Measurements from ENCODE around the gene CTNNBL1. TPM values are rescaled to one million over a fixed set of nuclear protein-coding genes. Genes with fewer than 3 reads are reported as not detected.

Gene CTNNBL1
- total RNA-seq, 1 donor from 2014 or later, result 58.0 TPM

- DNase-seq, result no peak
Observed at GRCh38 chr20:37744347-37744746, 50.5 kb downstream of the CTNNBL1 start.

GRCh38 chr20:37745553-37745952 is 51.7 kb downstream of the CTNNBL1 start:
- H3K4me3 Mint-ChIP-seq (ENCODE audit: unreplicated experiment), result no peak overlapping the region
- peak overlapping the region; percentile 43 for H3K27ac Mint-ChIP-seq (ENCODE audit: unreplicated experiment)
- H3K27me3 Mint-ChIP-seq (ENCODE audit: unreplicated experiment), result peaks cover 7% of the 10 kb centered on the region
- no peaks in the 10 kb centered on the region for H3K36me3 Mint-ChIP-seq (ENCODE audit: unreplicated experiment)
- peaks cover 42% of the 10 kb centered on the region for H3K4me1 Mint-ChIP-seq (ENCODE audit: low read depth, unreplicated experiment)
- DNase-seq, result no peak
- H3K9me3 Mint-ChIP-seq (ENCODE audit: unreplicated experiment), result peaks cover 1% of the 10 kb centered on the region
- TF ChIP-seq CTCF (IDR thresholded peaks at IDR 0.05; ENCODE audit: partially characterized antibody, unreplicated experiment), result no peak

More at GRCh38 chr20:37744347-37744746, 50.5 kb downstream of the CTNNBL1 start:
- peaks cover 31% of the 10 kb centered on the region for H3K4me1 Mint-ChIP-seq (ENCODE audit: low read depth, unreplicated experiment)
- H3K9me3 Mint-ChIP-seq (ENCODE audit: unreplicated experiment), result peaks cover 1% of the 10 kb centered on the region
- no peaks in the 10 kb centered on the region for H3K36me3 Mint-ChIP-seq (ENCODE audit: unreplicated experiment)
- H3K27me3 Mint-ChIP-seq (ENCODE audit: unreplicated experiment), result peaks cover 4% of the 10 kb centered on the region
- no peak for TF ChIP-seq CTCF (IDR thresholded peaks at IDR 0.05; ENCODE audit: partially characterized antibody, unreplicated experiment)
- H3K4me3 Mint-ChIP-seq (ENCODE audit: unreplicated experiment), result no peak overlapping the region
- H3K27ac Mint-ChIP-seq (ENCODE audit: unreplicated experiment), result no peak overlapping the region

DNA sequence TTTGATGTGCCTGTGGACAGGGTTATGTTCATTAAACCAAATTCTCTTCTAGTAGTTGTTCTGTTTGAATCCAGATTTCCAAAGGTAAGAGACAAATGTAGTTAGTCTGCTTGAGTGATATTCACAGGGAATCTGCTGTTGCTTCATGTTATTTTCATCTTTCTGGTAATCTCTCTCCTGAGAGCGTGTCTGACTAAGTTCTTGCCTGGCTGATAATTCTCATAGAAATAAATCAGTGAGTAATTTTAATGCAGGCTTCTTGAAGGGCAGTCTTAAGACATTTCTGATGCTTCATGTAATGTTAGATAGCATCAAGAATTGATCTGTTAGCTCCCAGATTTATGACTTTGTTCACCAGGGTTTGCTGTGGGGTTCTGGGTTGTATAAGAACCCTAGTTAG is 54.2 kb downstream of the CTNNBL1 start:
- H3K27ac Mint-ChIP-seq (ENCODE audit: unreplicated experiment), result peak overlapping the region; percentile 36
- TF ChIP-seq CTCF (IDR thresholded peaks at IDR 0.05; ENCODE audit: partially characterized antibody, unreplicated experiment), result no peak
- no peak for DNase-seq
- H3K27me3 Mint-ChIP-seq (ENCODE audit: unreplicated experiment), result peaks cover 7% of the 10 kb centered on the region
- H3K9me3 Mint-ChIP-seq (ENCODE audit: unreplicated experiment), result peaks cover 4% of the 10 kb centered on the region
- no peak overlapping the region for H3K4me3 Mint-ChIP-seq (ENCODE audit: unreplicated experiment)
- no peaks in the 10 kb centered on the region for H3K36me3 Mint-ChIP-seq (ENCODE audit: unreplicated experiment)
- peaks cover 64% of the 10 kb centered on the region for H3K4me1 Mint-ChIP-seq (ENCODE audit: low read depth, unreplicated experiment)

- DNase-seq, result no peak
- H3K27me3 Mint-ChIP-seq (ENCODE audit: unreplicated experiment), result peaks cover 7% of the 10 kb centered on the region
Observed at GRCh38 chr20:37749218-37749617, 55.4 kb downstream of the CTNNBL1 start.

More at GRCh38 chr20:37749218-37749617, 55.4 kb downstream of the CTNNBL1 start:
- Mint-ChIP-seq H3K27ac (ENCODE audit: unreplicated experiment) (peak overlapping the region; percentile 97), H3K36me3 (ENCODE audit: unreplicated experiment) (no peaks in the 10 kb centered on the region), H3K4me1 (ENCODE audit: low read depth, unreplicated experiment) (peaks cover 68% of the 10 kb centered on the region), H3K9me3 (ENCODE audit: unreplicated experiment) (peaks cover 3% of the 10 kb centered on the region), H3K4me3 (ENCODE audit: unreplicated experiment) (peak overlapping the region; percentile 83)
- no peak for TF ChIP-seq CTCF (IDR thresholded peaks at IDR 0.05; ENCODE audit: partially characterized antibody, unreplicated experiment)

All from glutamatergic neuron (in vitro differentiated cells).